Activated CD8-positive, alpha-beta memory T cell treated with anti-CD3 and anti-CD28 coated beads for 36 hours (primary cell): Measurements from ENCODE around the gene DSCAML1. TPM values are rescaled to one million over a fixed set of nuclear protein-coding genes. Genes with fewer than 3 reads are reported as not detected.
"Not testable (repeated sequence)": the region's sequence is repeated elsewhere in the genome, so short reads cannot be mapped to it uniquely, and the experiment has no call there.

Experiments
- CTCF ChIA-PET: fragments of 350-600 bp; sonication (Branson Sonifier 250); formaldehyde crosslinking; loops from one replicate; lab custom pipeline; 2021; ENCODE audit warnings: antibody characterized with exemption; lab: Charles Lee
- POLR2A ChIA-PET: fragments of 350-600 bp; sonication (Branson Sonifier 250); formaldehyde crosslinking; loops from one replicate; lab custom pipeline; 2021; ENCODE audit warnings: antibody characterized with exemption; lab: Charles Lee
- total RNA-seq, 2 experiments: library from RNA; stranded (reverse); gene quantifications; one replicate each; pipeline ENCODE4 v1.2.3, GENCODE V29; 2021

DSCAML1 gene
- total RNA-seq, 2 experiments from 2014 or later = 0.13 to 0.17 TPM

- CTCF ChIA-PET = interaction anchor here (1.1 kb wide), 1 partner anchor 8 kb away, joined by 3 read pairs; no protein-coding TSS in a partner anchor
- POLR2A ChIA-PET = no interaction called here
Observed at GRCh38 chr11:117414724-117415123, 382.3 kb downstream of the DSCAML1 start.

- CTCF ChIA-PET = interaction anchor here (1.1 to 1.3 kb wide), 2 partner anchors 9 to 13 kb away, joined by 3 to 8 read pairs; no protein-coding TSS in a partner anchor
- POLR2A ChIA-PET = no interaction called here
Observed at GRCh38 chr11:117413616-117414015, 383.4 kb downstream of the DSCAML1 start.

- ChIA-PET CTCF (interaction anchor here (1.2 to 1.3 kb wide), 3 partner anchors 12 to 14 kb away, joined by 3 to 8 read pairs (median 4); no protein-coding TSS in a partner anchor), POLR2A (no interaction called here)
Observed at GRCh38 chr11:117412653-117413275, 384.3 kb downstream of the DSCAML1 start.

- ChIA-PET POLR2A (no interaction called here), CTCF (interaction anchor here (1.2 kb wide), 2 partner anchors 13 to 14 kb away, joined by 3 to 4 read pairs; no protein-coding TSS in a partner anchor)
Observed at GRCh38 chr11:117412176-117412575, 384.8 kb downstream of the DSCAML1 start.

- ChIA-PET CTCF (interaction anchor here (0.6 to 1.2 kb wide), 3 partner anchors 13 to 44 kb away, joined by 3 to 4 read pairs (median 3); no protein-coding TSS in a partner anchor), POLR2A (no interaction called here)
Observed at GRCh38 chr11:117411736-117412135, 385.3 kb downstream of the DSCAML1 start.

GRCh38 chr11:117410861-117411710, 385.9 kb downstream of the DSCAML1 start:
- ChIA-PET POLR2A (no interaction called here), CTCF (interaction anchor here (0.6 to 1.2 kb wide), 2 partner anchors 14 to 44 kb away, joined by 3 read pairs; no protein-coding TSS in a partner anchor)

GRCh38 chr11:117410238-117410637, 386.8 kb downstream of the DSCAML1 start:
- ChIA-PET CTCF (no interaction called here), POLR2A (no interaction called here)

GRCh38 chr11:117409511-117409910, 387.5 kb downstream of the DSCAML1 start:
- POLR2A ChIA-PET = no interaction called here
- CTCF ChIA-PET = no interaction called here

GRCh38 chr11:117408356-117408755, 388.7 kb downstream of the DSCAML1 start:
- CTCF ChIA-PET = no interaction called here
- POLR2A ChIA-PET = no interaction called here

GRCh38 chr11:117407016-117407415, 390.0 kb downstream of the DSCAML1 start:
- ChIA-PET POLR2A (no interaction called here), CTCF (no interaction called here)

GRCh38 chr11:117405898-117406297, 391.1 kb downstream of the DSCAML1 start:
- POLR2A ChIA-PET, CTCF ChIA-PET: not testable (repeated sequence)

GRCh38 chr11:117399100-117399840, 397.7 kb downstream of the DSCAML1 start:
- POLR2A ChIA-PET, CTCF ChIA-PET: not testable (repeated sequence)

- CTCF ChIA-PET, POLR2A ChIA-PET: not testable (repeated sequence)
Observed at GRCh38 chr11:117398618-117399017, 398.4 kb downstream of the DSCAML1 start.

GRCh38 chr11:117396970-117397369, 400.0 kb downstream of the DSCAML1 start:
- CTCF ChIA-PET = no interaction called here
- POLR2A ChIA-PET = no interaction called here

- POLR2A ChIA-PET = no interaction called here
- CTCF ChIA-PET = no interaction called here
Observed at GRCh38 chr11:117395476-117395875, 401.5 kb downstream of the DSCAML1 start.

GRCh38 chr11:117394221-117394925, 402.6 kb downstream of the DSCAML1 start:
- POLR2A ChIA-PET = no interaction called here
- CTCF ChIA-PET = no interaction called here

- ChIA-PET CTCF (interaction anchor here (1.2 kb wide), 1 partner anchor 33 kb away, joined by 4 read pairs; no protein-coding TSS in a partner anchor), POLR2A (no interaction called here)
Observed at GRCh38 chr11:117392979-117393378, 404.0 kb downstream of the DSCAML1 start.

- ChIA-PET CTCF (interaction anchor here (1.2 kb wide), 1 partner anchor 34 kb away, joined by 4 read pairs; no protein-coding TSS in a partner anchor), POLR2A (no interaction called here)
Observed at GRCh38 chr11:117392001-117392690, 404.9 kb downstream of the DSCAML1 start.
